ENCODE results near the gene SALL2. TPM values are rescaled to one million over a fixed set of nuclear protein-coding genes. Genes with fewer than 3 reads are reported as not detected.

The SALL2 gene
- total RNA-seq, 1 experiment from 2014 or later: 157 TPM

GRCh38 chr14:21476523-21476924 lies 49.6 kb downstream of the SALL2 start:
- Histone ChIP-seq H3K27me3 (replicated peaks; ENCODE audit: insufficient read depth, low read depth, low read length, poor library complexity) (no peaks in the 10 kb centered on the region), H3K9me3 (ENCODE audit: low read depth, low read length, poor library complexity, severe bottlenecking) (no peaks in the 10 kb centered on the region), H3K4me1 (ENCODE audit: insufficient read depth, low read length, poor library complexity, severe bottlenecking) (peaks cover 11% of the 10 kb centered on the region), H3K36me3 (ENCODE audit: insufficient read depth, low read length, poor library complexity, severe bottlenecking) (no peaks in the 10 kb centered on the region), H3K27ac (ENCODE audit: low read depth, low read length, poor library complexity, severe bottlenecking) (peak overlapping the region; percentile 69), H3K4me3 (ENCODE audit: low read depth, low read length, poor library complexity, severe bottlenecking) (peak overlapping the region; percentile 78)
- POLR2A ChIA-PET (ENCODE audit: low non-redundant PET): interaction anchor here (0.6 to 0.7 kb wide), 2 partner anchors 21 to 24 kb away, joined by 3 read pairs; partner anchors contain the start of gene CHD8
- intact Hi-C loops (cut with micrococcal nuclease; ENCODE audit: unreplicated experiment): no loop called here
- TF ChIP-seq EZH2 (IDR thresholded peaks at IDR 0.05; ENCODE audit: borderline replicate concordance, low read depth, low read length, poor library complexity, severe bottlenecking) (no peak), CTCF (conservative IDR thresholded peaks at IDR 0.05; ENCODE audit: low read depth, low read length) (no peak)
- CTCF ChIA-PET: interaction anchor here (0.5 to 1.8 kb wide), 3 partner anchors 8 to 58 kb away, joined by 3 to 5 read pairs (median 4); partner anchors contain the start of gene CHD8
- no peak for DNase-seq (ENCODE audit: low spot score)
- BruUV-seq (replicated peaks): no TSS peak

GRCh38 chr14:21475767-21476522 lies 50.2 kb downstream of the SALL2 start:
- TSS peak; percentile 65 for BruUV-seq (replicated peaks)
- Histone ChIP-seq H3K27ac (ENCODE audit: low read depth, low read length, poor library complexity, severe bottlenecking) (peak overlapping the region; percentile 69), H3K9me3 (ENCODE audit: low read depth, low read length, poor library complexity, severe bottlenecking) (no peaks in the 10 kb centered on the region), H3K4me3 (ENCODE audit: low read depth, low read length, poor library complexity, severe bottlenecking) (peak overlapping the region; percentile 78), H3K4me1 (ENCODE audit: insufficient read depth, low read length, poor library complexity, severe bottlenecking) (peaks cover 11% of the 10 kb centered on the region), H3K27me3 (replicated peaks; ENCODE audit: insufficient read depth, low read depth, low read length, poor library complexity) (no peaks in the 10 kb centered on the region), H3K36me3 (ENCODE audit: insufficient read depth, low read length, poor library complexity, severe bottlenecking) (no peaks in the 10 kb centered on the region)
- TF ChIP-seq EZH2 (IDR thresholded peaks at IDR 0.05; ENCODE audit: borderline replicate concordance, low read depth, low read length, poor library complexity, severe bottlenecking): no peak
- no peak for TF ChIP-seq CTCF (conservative IDR thresholded peaks at IDR 0.05; ENCODE audit: low read depth, low read length)
- intact Hi-C loops (cut with micrococcal nuclease; ENCODE audit: unreplicated experiment): no loop called here
- ChIA-PET POLR2A (ENCODE audit: low non-redundant PET) (no interaction called here), CTCF (interaction anchor here (1.5 to 1.8 kb wide), 2 partner anchors 20 to 58 kb away, joined by 3 to 5 read pairs; partner anchors contain the start of gene CHD8)
- no peak for DNase-seq (ENCODE audit: low spot score)

Other genes with a start within 250 kb of the SALL2 start
- gene RPGRIP1, start 246.3 kb downstream of the SALL2 start, total RNA-seq (2021): 0.86 and 0.98 TPM in 2 replicates
- gene SUPT16H, start 142.3 kb downstream of the SALL2 start, total RNA-seq (2021): 193 and 196 TPM in 2 replicates
- 122 and 128 TPM in 2 replicates for gene CHD8, start 70.2 kb downstream of the SALL2 start, total RNA-seq (2021)
- 31.9 and 37.1 TPM in 2 replicates for gene RAB2B, start 49.4 kb downstream of the SALL2 start, total RNA-seq (2021)
- gene TOX4, start 49.2 kb downstream of the SALL2 start, total RNA-seq (2021): 84.7 and 86.8 TPM in 2 replicates
- 93.0 and 96.3 TPM in 2 replicates for gene METTL3, start 15.0 kb downstream of the SALL2 start, total RNA-seq (2021)
- not detected in 2 replicates for gene OR10G3, start 53.7 kb upstream of the SALL2 start, total RNA-seq (2021)
- 0.26 TPM in 1 of 2 replicates, not detected in the other for gene OR10G2, start 108.6 kb upstream of the SALL2 start, total RNA-seq (2021)
- gene OR4E2, start 127.5 kb upstream of the SALL2 start, total RNA-seq (2021): 10.8 and 11.8 TPM in 2 replicates
- gene OR4E1, start 147.5 kb upstream of the SALL2 start, total RNA-seq (2021): not detected in 2 replicates